ENCODE measurements around the gene BICD2.

The BICD2 gene

GRCh38 chr9:92711844-92712243 lies 52.8 kb downstream of the BICD2 start:
- Histone ChIP-seq H3K36me3 (ENCODE audit: insufficient read depth) (no peaks in the 10 kb centered on the region), H4K20me1 (ENCODE audit: insufficient read depth) (no peaks in the 10 kb centered on the region), H2AFZ (ENCODE audit: low read depth) (no peak overlapping the region), H3K4me1 (ENCODE audit: low read depth, poor library complexity, severe bottlenecking) (peaks cover 33% of the 10 kb centered on the region), H3K9ac (no peak overlapping the region), H3K4me3 (IDR thresholded peaks at IDR 0.05; ENCODE audit: insufficient read depth, low read depth, low read length) (no peak overlapping the region), H3K27me3 (ENCODE audit: insufficient read depth, low read depth) (no peaks in the 10 kb centered on the region), H3K4me2 (no peak overlapping the region), H3K79me2 (ENCODE audit: insufficient read depth, low read depth) (no peaks in the 10 kb centered on the region), H3K27ac (no peak overlapping the region)
- no peak for TF ChIP-seq CTCF (conservative IDR thresholded peaks at IDR 0.05; ENCODE audit: low read depth, low read length)

- H3K4me2 ChIP-seq = no peak overlapping the region
Measured at GRCh38 chr9:92711146-92711545, 53.5 kb downstream of the BICD2 start.

GRCh38 chr9:92710368-92710767 lies 54.3 kb downstream of the BICD2 start:
- no peaks in the 10 kb centered on the region for H3K79me2 ChIP-seq (ENCODE audit: insufficient read depth, low read depth)
- H3K27me3 ChIP-seq (ENCODE audit: insufficient read depth, low read depth) = no peaks in the 10 kb centered on the region
- peaks cover 38% of the 10 kb centered on the region for H3K4me1 ChIP-seq (ENCODE audit: low read depth, poor library complexity, severe bottlenecking)
- no peak overlapping the region for H2AFZ ChIP-seq (ENCODE audit: low read depth)
- no peak for TF ChIP-seq CTCF (conservative IDR thresholded peaks at IDR 0.05; ENCODE audit: low read depth, low read length)
- H4K20me1 ChIP-seq (ENCODE audit: insufficient read depth) = no peaks in the 10 kb centered on the region
- H3K4me3 ChIP-seq (IDR thresholded peaks at IDR 0.05; ENCODE audit: insufficient read depth, low read depth, low read length) = no peak overlapping the region
- no peak overlapping the region for H3K9ac ChIP-seq
- no peaks in the 10 kb centered on the region for H3K36me3 ChIP-seq (ENCODE audit: insufficient read depth)
- no peak overlapping the region for H3K4me2 ChIP-seq
- H3K27ac ChIP-seq = no peak overlapping the region

More at GRCh38 chr9:92711146-92711545, 53.5 kb downstream of the BICD2 start:
- Histone ChIP-seq H2AFZ (ENCODE audit: low read depth) (no peak overlapping the region), H3K9ac (no peak overlapping the region), H3K4me1 (ENCODE audit: low read depth, poor library complexity, severe bottlenecking) (peaks cover 39% of the 10 kb centered on the region), H3K27ac (no peak overlapping the region), H3K36me3 (ENCODE audit: insufficient read depth) (no peaks in the 10 kb centered on the region), H4K20me1 (ENCODE audit: insufficient read depth) (no peaks in the 10 kb centered on the region), H3K4me3 (IDR thresholded peaks at IDR 0.05; ENCODE audit: insufficient read depth, low read depth, low read length) (no peak overlapping the region), H3K79me2 (ENCODE audit: insufficient read depth, low read depth) (no peaks in the 10 kb centered on the region), H3K27me3 (ENCODE audit: insufficient read depth, low read depth) (no peaks in the 10 kb centered on the region)
- TF ChIP-seq CTCF (conservative IDR thresholded peaks at IDR 0.05; ENCODE audit: low read depth, low read length) = no peak

GRCh38 chr9:92709954-92710353 lies 54.7 kb downstream of the BICD2 start:
- Histone ChIP-seq H2AFZ (ENCODE audit: low read depth) (no peak overlapping the region), H3K36me3 (ENCODE audit: insufficient read depth) (no peaks in the 10 kb centered on the region), H3K4me1 (ENCODE audit: low read depth, poor library complexity, severe bottlenecking) (peaks cover 38% of the 10 kb centered on the region), H4K20me1 (ENCODE audit: insufficient read depth) (no peaks in the 10 kb centered on the region), H3K27ac (no peak overlapping the region), H3K27me3 (ENCODE audit: insufficient read depth, low read depth) (no peaks in the 10 kb centered on the region), H3K4me2 (no peak overlapping the region), H3K79me2 (ENCODE audit: insufficient read depth, low read depth) (no peaks in the 10 kb centered on the region), H3K9ac (no peak overlapping the region), H3K4me3 (IDR thresholded peaks at IDR 0.05; ENCODE audit: insufficient read depth, low read depth, low read length) (no peak overlapping the region)
- no peak for TF ChIP-seq CTCF (conservative IDR thresholded peaks at IDR 0.05; ENCODE audit: low read depth, low read length)
